ENCODE measurements around the gene RRAS.

DNA sequence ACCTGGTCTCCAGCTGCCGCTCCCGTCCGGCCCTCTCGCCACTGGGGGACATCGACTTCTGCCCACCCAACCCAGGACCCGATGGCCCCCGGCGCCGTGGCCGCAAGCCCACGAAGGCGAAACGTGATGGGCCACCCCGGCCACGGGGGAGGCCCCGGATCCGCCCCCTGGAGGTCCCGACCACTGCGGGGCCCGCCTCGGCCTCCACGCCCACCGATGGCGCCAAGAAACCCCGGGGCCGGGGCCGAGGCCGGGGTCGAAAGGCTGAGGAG, 42.3 kb downstream of the RRAS start:
- TF ChIP-seq, protein P1, sequence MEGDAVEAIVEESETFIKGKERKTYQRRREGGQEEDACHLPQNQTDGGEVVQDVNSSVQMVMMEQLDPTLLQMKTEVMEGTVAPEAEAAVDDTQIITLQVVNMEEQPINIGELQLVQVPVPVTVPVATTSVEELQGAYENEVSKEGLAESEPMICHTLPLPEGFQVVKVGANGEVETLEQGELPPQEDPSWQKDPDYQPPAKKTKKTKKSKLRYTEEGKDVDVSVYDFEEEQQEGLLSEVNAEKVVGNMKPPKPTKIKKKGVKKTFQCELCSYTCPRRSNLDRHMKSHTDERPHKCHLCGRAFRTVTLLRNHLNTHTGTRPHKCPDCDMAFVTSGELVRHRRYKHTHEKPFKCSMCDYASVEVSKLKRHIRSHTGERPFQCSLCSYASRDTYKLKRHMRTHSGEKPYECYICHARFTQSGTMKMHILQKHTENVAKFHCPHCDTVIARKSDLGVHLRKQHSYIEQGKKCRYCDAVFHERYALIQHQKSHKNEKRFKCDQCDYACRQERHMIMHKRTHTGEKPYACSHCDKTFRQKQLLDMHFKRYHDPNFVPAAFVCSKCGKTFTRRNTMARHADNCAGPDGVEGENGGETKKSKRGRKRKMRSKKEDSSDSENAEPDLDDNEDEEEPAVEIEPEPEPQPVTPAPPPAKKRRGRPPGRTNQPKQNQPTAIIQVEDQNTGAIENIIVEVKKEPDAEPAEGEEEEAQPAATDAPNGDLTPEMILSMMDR (IDR thresholded peaks at IDR 0.05) = no peak
- no peak for TF ChIP-seq POLR2A (IDR thresholded peaks at IDR 0.05)

Measured in adrenal gland (tissue), 5 donors.